Measurements from ENCODE around the gene AASS. TPM values are rescaled to one million over a fixed set of nuclear protein-coding genes. Genes with fewer than 3 reads are reported as not detected.

Gene AASS
- total and polyA plus RNA-seq, 10 donors: 1.7 to 25.3 (median 12.0) TPM

DNA sequence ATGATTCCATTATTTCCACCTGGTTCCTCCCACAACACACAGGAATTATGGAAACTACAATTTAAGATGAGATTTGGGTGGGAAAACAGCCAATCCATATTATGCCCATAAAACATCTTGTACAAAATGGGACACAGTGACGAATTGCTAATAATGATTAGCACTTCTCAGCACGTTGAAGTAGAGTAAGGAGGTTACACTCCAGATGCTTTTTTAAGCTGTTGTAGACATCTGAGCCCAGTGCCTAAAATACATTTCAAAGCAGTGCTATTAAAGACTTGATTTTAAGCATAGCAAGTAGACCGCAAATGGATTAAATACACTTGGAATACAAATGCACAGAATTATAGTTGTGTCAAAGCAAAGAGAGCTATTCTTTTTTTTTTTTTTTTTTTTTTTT is 105.9 kb downstream of the AASS start:
- H3K9me3 ChIP-seq: no peaks in the 10 kb centered on the region
- TF ChIP-seq, protein P1, sequence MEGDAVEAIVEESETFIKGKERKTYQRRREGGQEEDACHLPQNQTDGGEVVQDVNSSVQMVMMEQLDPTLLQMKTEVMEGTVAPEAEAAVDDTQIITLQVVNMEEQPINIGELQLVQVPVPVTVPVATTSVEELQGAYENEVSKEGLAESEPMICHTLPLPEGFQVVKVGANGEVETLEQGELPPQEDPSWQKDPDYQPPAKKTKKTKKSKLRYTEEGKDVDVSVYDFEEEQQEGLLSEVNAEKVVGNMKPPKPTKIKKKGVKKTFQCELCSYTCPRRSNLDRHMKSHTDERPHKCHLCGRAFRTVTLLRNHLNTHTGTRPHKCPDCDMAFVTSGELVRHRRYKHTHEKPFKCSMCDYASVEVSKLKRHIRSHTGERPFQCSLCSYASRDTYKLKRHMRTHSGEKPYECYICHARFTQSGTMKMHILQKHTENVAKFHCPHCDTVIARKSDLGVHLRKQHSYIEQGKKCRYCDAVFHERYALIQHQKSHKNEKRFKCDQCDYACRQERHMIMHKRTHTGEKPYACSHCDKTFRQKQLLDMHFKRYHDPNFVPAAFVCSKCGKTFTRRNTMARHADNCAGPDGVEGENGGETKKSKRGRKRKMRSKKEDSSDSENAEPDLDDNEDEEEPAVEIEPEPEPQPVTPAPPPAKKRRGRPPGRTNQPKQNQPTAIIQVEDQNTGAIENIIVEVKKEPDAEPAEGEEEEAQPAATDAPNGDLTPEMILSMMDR (IDR thresholded peaks at IDR 0.05 in 8 of 11, conservative IDR thresholded peaks at IDR 0.05 in 3 of 11): no peak
- TF ChIP-seq POLR2AphosphoS5 (IDR thresholded peaks at IDR 0.05): no peak
- TF ChIP-seq POLR2A (IDR thresholded peaks at IDR 0.05): no peak
- no peak for DNase-seq
- H3K4me1 ChIP-seq: no peaks in the 10 kb centered on the region
- H3K36me3 ChIP-seq: no peaks in the 10 kb centered on the region
- H3K4me3 ChIP-seq: no peak overlapping the region
- no peaks in the 10 kb centered on the region for H3K27me3 ChIP-seq (replicated peaks in 1 of 7)
- no peak overlapping the region for H3K27ac ChIP-seq
- intact Hi-C loops (cut with DNase I; ENCODE audit: low total_unique reads): no loop called here
- WGBS, 5 donors: 73 to 88% (median 84%) methylated on average over 3 of the region's 3 CpGs

DNA sequence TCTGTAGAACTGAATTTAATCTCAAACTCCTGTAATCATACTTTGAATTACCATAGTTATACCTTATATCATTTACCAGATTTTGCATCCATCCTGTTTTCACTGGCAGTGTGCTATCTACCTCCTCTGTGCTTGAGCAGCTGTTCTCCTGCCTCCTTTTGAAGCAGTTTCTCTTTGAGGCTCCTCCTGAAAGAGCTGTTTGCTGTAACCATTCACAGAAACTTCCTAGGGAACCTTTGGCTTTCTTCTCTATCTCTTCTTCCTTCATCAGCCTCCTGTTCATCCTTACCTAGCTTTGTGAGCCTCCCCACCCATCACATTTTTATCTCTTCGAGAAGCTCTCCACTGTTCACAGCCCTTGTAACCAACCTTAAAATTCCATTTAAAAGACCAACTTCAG is 108.2 kb downstream of the AASS start:
- Histone ChIP-seq H3K27me3 (replicated peaks in 1 of 7) (no peaks in the 10 kb centered on the region), H3K9me3 (no peaks in the 10 kb centered on the region), H3K36me3 (no peaks in the 10 kb centered on the region), H3K4me3 (no peak overlapping the region), H3K27ac (no peak overlapping the region), H3K4me1 (no peaks in the 10 kb centered on the region)
- intact Hi-C loops (cut with DNase I; ENCODE audit: low total_unique reads): no loop called here
- 80 to 97% (median 93%) methylated on average over 1 of the region's 1 CpG for WGBS, 5 donors
- no peak for TF ChIP-seq POLR2AphosphoS5 (IDR thresholded peaks at IDR 0.05)
- no peak for DNase-seq

DNA sequence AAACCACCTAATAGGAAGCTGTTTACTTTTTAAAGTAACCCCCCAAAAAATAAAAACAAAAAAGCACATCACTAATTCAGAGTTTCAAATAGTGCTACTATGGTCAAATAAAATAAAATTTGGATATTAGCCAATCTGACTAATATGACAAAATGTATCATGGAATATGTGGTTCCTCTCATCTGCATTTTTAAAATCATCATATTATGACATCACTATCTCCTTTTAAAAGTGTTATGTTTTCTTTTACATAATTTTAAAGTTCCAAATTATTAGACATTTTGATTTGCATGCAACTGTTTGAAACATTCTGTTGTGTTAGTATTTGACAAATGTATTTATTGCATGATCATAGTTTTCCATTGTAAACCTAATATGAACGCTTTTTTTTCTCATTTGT is 110.4 kb downstream of the AASS start:
- WGBS, 5 donors: 75 to 96% (median 90%) methylated on average over 1 of the region's 1 CpG
- Histone ChIP-seq H3K27ac (no peak overlapping the region), H3K27me3 (replicated peaks in 1 of 7) (no peaks in the 10 kb centered on the region), H3K9me3 (no peaks in the 10 kb centered on the region), H3K4me3 (no peak overlapping the region), H3K4me1 (no peaks in the 10 kb centered on the region), H3K36me3 (no peaks in the 10 kb centered on the region)
- no peak for DNase-seq
- intact Hi-C loops (cut with DNase I; ENCODE audit: low total_unique reads): no loop called here
- no peak for TF ChIP-seq POLR2AphosphoS5 (IDR thresholded peaks at IDR 0.05)

DNA sequence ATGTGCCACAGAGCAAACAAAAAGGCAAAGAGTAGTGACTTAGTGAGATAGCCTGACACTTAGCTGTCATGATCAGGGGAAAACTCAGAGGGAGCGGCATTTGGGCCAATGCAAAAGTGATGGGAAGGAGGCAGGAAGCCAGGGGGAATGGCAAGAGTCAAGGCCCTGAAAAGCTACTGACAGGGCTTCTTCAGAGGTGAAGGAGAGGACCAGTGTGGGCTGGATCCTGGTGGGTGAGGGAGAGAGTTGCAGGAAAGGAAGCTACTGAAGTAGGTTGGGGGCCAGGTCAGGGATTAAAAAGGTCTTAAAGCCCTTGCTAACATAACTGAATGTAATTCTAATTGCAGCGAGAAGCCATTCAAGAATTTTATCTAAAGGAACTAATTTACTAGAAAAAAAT is 117.0 kb downstream of the AASS start:
- H3K4me1 ChIP-seq: no peaks in the 10 kb centered on the region
- H3K4me3 ChIP-seq: no peak overlapping the region
- WGBS, 5 donors: 80 to 86% (median 84%) methylated on average over 2 of the region's 2 CpGs
- H3K27ac ChIP-seq: no peak overlapping the region
- TF ChIP-seq POLR2A (IDR thresholded peaks at IDR 0.05) (no peak), POLR2AphosphoS5 (IDR thresholded peaks at IDR 0.05) (no peak)
- TF ChIP-seq, protein P1 (IDR thresholded peaks at IDR 0.05 in 8 of 11, conservative IDR thresholded peaks at IDR 0.05 in 3 of 11): no peak
- no peaks in the 10 kb centered on the region for H3K27me3 ChIP-seq (replicated peaks in 1 of 7)
- no peak for DNase-seq
- H3K9me3 ChIP-seq: no peaks in the 10 kb centered on the region
- intact Hi-C loops (cut with DNase I; ENCODE audit: low total_unique reads): no loop called here
- H3K36me3 ChIP-seq: no peaks in the 10 kb centered on the region

Small RNA genes within 50 kb of the gene (small RNA-seq; reads per million reads assigned to genes)
- gene RNU7-154P: 0 reads per million in 4 donors

Other genes starting within 250 kb of the AASS start
- not detected for gene FEZF1, start 160.5 kb upstream of the AASS start, total RNA-seq
- gene FEZF1, start 160.5 kb upstream of the AASS start, polyA plus RNA-seq: under 1 TPM in 1 of 3 donors, not detected in 2; 0.04 TPM